Right atrium auricular region (tissue), 2 donors: ENCODE measurements around the gene ANKRD13B. TPM values are rescaled to one million over a fixed set of nuclear protein-coding genes. Genes with fewer than 3 reads are reported as not detected.

Experiments
- DNase-seq: peaks from one replicate; pipeline ENCODE4 v3.0.0-alpha.2; 2019; ENCODE audit warnings: low spot score
- H3K27ac ChIP-seq, 2 donors: fragments of 200-600 bp; sonication (generic); 1 replicate in 1 of 2; 2 replicates in 1 of 2; pipeline ENCODE4 v1.5.1; 2016 to 2019
- H3K27me3 ChIP-seq, 2 donors: fragments of 200-600 bp; sonication (generic); one replicate each; pipeline versions ENCODE4 v1.5.1 to v1.6.0; 2017 to 2019
- H3K36me3 ChIP-seq: fragments of 200-600 bp; sonication (generic); one replicate; pipeline ENCODE4 v1.5.1; 2016
- H3K4me1 ChIP-seq, 2 donors: fragments of 200-600 bp; sonication (generic); one replicate each; pipeline versions ENCODE4 v1.5.1 to v1.6.0; 2017 to 2019
- H3K4me3 ChIP-seq, 2 donors: fragments of 200-600 bp; sonication (generic); 1 replicate in 1 of 2; 2 replicates in 1 of 2; pipeline ENCODE4 v1.5.1; 2017 to 2019; ENCODE audit warnings: mild to moderate bottlenecking in 1 of 2, moderate library complexity in 1 of 2
- H3K9me3 ChIP-seq, 2 donors: fragments of 200-600 bp; sonication (generic); one replicate each; pipeline ENCODE4 v1.5.1; 2019
- CTCF ChIP-seq, 2 donors: fragments of 200-600 bp; sonication (generic); IDR thresholded peaks; one replicate each; pipeline ENCODE4 v1.5.1; 2019; ENCODE audit warnings: antibody characterized with exemption in 2 of 2
- total RNA-seq, 2 donors: library from RNA; depleted of rRNA; stranded (reverse); fragments of >200 nt; gene quantifications; one replicate each; pipeline ENCODE4 v1.1.0, GENCODE V29; 2016

The ANKRD13B gene
- 1 to 10 TPM; 6.6 to 8.3 TPM for total RNA-seq

DNA sequence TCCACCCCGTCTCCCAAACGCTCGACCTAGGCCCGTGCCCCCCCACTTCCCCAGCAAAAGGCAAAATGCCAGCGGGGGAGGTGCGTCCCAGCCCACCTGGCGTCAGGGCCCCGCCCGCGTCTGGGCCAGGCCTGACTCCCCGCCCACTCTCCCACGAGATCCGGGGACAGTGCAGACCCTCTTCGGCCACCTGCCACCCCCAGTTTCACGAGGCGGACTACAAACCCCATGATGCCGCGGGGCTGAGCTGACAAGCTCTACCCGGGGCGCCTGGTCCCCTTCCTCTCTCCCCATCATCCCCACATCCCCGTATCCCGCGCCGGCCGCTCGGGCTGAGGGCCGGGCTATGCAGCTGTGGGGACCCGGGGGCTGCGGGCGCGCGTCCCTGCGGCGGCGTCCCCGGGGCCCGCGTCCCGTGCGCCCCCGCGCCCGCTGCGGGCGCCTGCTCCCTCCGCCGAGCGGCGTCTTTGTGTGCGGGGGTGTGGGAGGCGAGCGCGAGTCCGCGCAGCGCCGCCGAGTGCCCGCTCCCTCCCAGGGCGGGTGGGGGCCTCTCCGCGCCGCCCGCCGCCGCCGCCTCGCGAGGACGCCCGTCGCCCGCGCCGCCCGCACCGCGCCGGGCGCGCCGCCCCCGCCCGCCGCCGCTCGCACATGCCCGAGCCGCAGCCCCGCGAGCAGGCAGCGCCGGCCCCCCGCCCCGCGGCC is at the start of gene ANKRD13B:
ANKRD13B (plus strand) TSS at position 283 of the 702 bp plus-strand sequence. CDS start 490 bp downstream, outside the sequence.
- TF ChIP-seq CTCF (IDR thresholded peaks at IDR 0.05), result no peak
- Histone ChIP-seq H3K27ac (peak within 1 kb of the TSS; percentile 84 to 89), H3K9me3 (no peaks in the 10 kb centered on the region), H3K4me1 (peaks cover 0 to 69% of the 10 kb centered on the region in 2 donors), H3K27me3 (no peaks in the 10 kb centered on the region), H3K36me3 (no peaks in the 10 kb centered on the region), H3K4me3 (peak within 1 kb of the TSS; percentile 65 to 73)
- DNase-seq, result no peak

DNA sequence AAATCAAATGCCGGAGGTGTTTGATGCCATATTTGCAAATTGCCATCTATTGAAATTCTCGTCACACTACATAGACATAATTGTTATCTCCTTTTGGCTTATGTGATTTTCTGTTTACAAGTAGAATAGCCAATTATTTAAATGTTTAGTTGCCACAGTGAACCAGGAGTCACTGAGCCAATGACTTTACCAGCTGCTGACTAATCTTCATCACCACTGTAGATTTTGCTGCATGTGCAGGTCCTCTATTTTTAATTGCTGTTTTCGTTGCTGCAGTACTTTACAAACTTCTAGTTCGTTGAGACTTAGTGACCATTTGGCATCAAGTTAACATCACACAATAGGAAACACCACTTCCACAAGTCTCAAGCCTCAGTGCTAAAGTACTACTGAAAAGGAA is 48.9 kb upstream of the ANKRD13B start:
- Histone ChIP-seq H3K4me3 (no peak overlapping the region), H3K27ac (no peak overlapping the region), H3K9me3 (no peaks in the 10 kb centered on the region), H3K27me3 (no peaks in the 10 kb centered on the region), H3K36me3 (peaks cover 23% of the 10 kb centered on the region), H3K4me1 (no peaks in the 10 kb centered on the region)
- DNase-seq, result no peak
- no peak for TF ChIP-seq CTCF (IDR thresholded peaks at IDR 0.05)

DNA sequence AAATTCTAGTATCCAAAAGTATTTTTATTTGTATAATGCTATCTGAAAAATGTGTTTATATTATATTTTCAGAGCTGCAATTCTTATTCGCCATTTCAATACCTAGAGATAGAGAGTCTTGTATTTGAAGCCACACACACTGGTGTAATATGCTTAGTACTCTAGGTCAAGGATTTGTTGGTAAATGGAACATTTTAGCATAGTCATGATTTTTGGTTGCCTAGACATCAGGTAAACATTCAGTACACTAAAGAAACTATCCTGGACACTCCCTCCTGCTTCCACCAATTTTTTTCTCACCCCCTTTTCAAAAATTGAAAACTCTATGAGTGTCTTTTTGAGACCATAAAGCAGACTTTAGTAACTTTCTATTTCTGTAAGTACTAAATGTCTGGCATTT is 46.8 kb upstream of the ANKRD13B start:
- H3K36me3 ChIP-seq, result peaks cover 23% of the 10 kb centered on the region
- peaks cover 0 to 8% of the 10 kb centered on the region in 2 donors for H3K4me1 ChIP-seq
- no peak overlapping the region for H3K27ac ChIP-seq
- H3K27me3 ChIP-seq, result no peaks in the 10 kb centered on the region
- no peak for DNase-seq
- no peak overlapping the region for H3K4me3 ChIP-seq
- H3K9me3 ChIP-seq, result no peaks in the 10 kb centered on the region
- TF ChIP-seq CTCF (IDR thresholded peaks at IDR 0.05), result no peak

- no peaks in the 10 kb centered on the region for H3K27me3 ChIP-seq
- no peak overlapping the region for H3K27ac ChIP-seq
- peaks cover 0 to 8% of the 10 kb centered on the region in 2 donors for H3K4me1 ChIP-seq
- H3K36me3 ChIP-seq, result peaks cover 18% of the 10 kb centered on the region
- DNase-seq, result no peak
- H3K4me3 ChIP-seq, result no peak overlapping the region
- TF ChIP-seq CTCF (IDR thresholded peaks at IDR 0.05), result no peak
- no peaks in the 10 kb centered on the region for H3K9me3 ChIP-seq
Measured at GRCh38 chr17:29546830-29547229, 46.1 kb upstream of the ANKRD13B start.

GRCh38 chr17:29549177-29549923 is 43.6 kb upstream of the ANKRD13B start:
- no peak overlapping the region for H3K27ac ChIP-seq
- DNase-seq, result no peak
- no peak for TF ChIP-seq CTCF (IDR thresholded peaks at IDR 0.05)

More at GRCh38 chr17:29549177-29549923, 43.6 kb upstream of the ANKRD13B start:
- H3K4me1 ChIP-seq, result peaks cover 0 to 8% of the 10 kb centered on the region in 2 donors
- H3K27me3 ChIP-seq, result no peaks in the 10 kb centered on the region
- H3K9me3 ChIP-seq, result no peaks in the 10 kb centered on the region
- H3K36me3 ChIP-seq, result no peaks in the 10 kb centered on the region
- H3K4me3 ChIP-seq, result no peak overlapping the region
